ENCODE results near the gene MCRS1. TPM values are rescaled to one million over a fixed set of nuclear protein-coding genes. Genes with fewer than 3 reads are reported as not detected.

MCRS1 gene
- total RNA-seq, 1 experiment from 2014 or later, result 88.6 TPM

- ChIA-PET CTCF (no interaction called here), POLR2A (no interaction called here)
- DNase-seq (ENCODE audit: low read depth, low spot score) (no peak), ATAC-seq (no peak)
- Histone ChIP-seq H3K27ac (ENCODE audit: low read length) (no peak overlapping the region), H3K4me1 (ENCODE audit: control insufficient read depth, insufficient read depth, low read length) (no peaks in the 10 kb centered on the region), H3K4me3 (ENCODE audit: low read depth in 2 of 2, low read length in 2 of 2) (no peak overlapping the region), H3K36me3 (ENCODE audit: control insufficient read depth, insufficient read depth, low read length) (no peaks in the 10 kb centered on the region; the same call in 1 of the 2 replicates), H3K27me3 (ENCODE audit: control insufficient read depth, insufficient read depth, low read length) (no peaks in the 10 kb centered on the region), H3K9me3 (ENCODE audit: control insufficient read depth, insufficient read depth, low read depth, low read length) (no peaks in the 10 kb centered on the region)
- no TSS peak for BruUV-seq (replicated peaks)
- intact Hi-C loops (cut with micrococcal nuclease; ENCODE audit: unreplicated experiment), result no loop called here
- in situ Hi-C loops (cut with HindIII; ENCODE audit: low pct_unique_long_range_greater_than_20kb, low sequenced_read_pairs), result no loop called here
- no peak for TF ChIP-seq TCF7L2 (IDR thresholded peaks at IDR 0.05; ENCODE audit: low read depth, low read length)
- TF ChIP-seq SIN3A (IDR thresholded peaks at IDR 0.05; ENCODE audit: borderline replicate concordance, insufficient read depth, low read depth, low read length), result no peak
- no peak for TF ChIP-seq CTCF (IDR thresholded peaks at IDR 0.05)
- no peak for TF ChIP-seq REST (IDR thresholded peaks at IDR 0.05; ENCODE audit: insufficient read depth in 1 of 2, low read depth in 2 of 2, low read length in 1 of 2)
- no peak for TF ChIP-seq POLR2AphosphoS5 (IDR thresholded peaks at IDR 0.05; ENCODE audit: low read depth, low read length)
Observed at GRCh38 chr12:49577589-49578315, 9.8 kb upstream of the MCRS1 start.

GRCh38 chr12:49568442-49569162 is 660 bp upstream of the MCRS1 start:
- no TSS peak for BruUV-seq (replicated peaks)
- in situ Hi-C loops (cut with HindIII; ENCODE audit: low pct_unique_long_range_greater_than_20kb, low sequenced_read_pairs), result no loop called here

More at GRCh38 chr12:49568442-49569162, 660 bp upstream of the MCRS1 start:
- POLR2A ChIA-PET, result interaction anchor here (0.6 kb wide), 1 partner anchor 31 kb away, joined by 6 read pairs; no protein-coding TSS in a partner anchor
- CTCF ChIA-PET, result interaction anchor here (0.6 kb wide), 1 partner anchor 13 kb away, joined by 6 read pairs; no protein-coding TSS in a partner anchor
- Histone ChIP-seq H3K9me3 (ENCODE audit: control insufficient read depth, insufficient read depth, low read depth, low read length) (no peaks in the 10 kb centered on the region), H3K4me3 (ENCODE audit: low read depth in 2 of 2, low read length in 2 of 2) (peak overlapping the region; percentile 64 to 85), H3K27me3 (ENCODE audit: control insufficient read depth, insufficient read depth, low read length) (no peaks in the 10 kb centered on the region), H3K27ac (ENCODE audit: low read length) (peak overlapping the region; percentile 96), H3K4me1 (ENCODE audit: control insufficient read depth, insufficient read depth, low read length) (peaks cover 12% of the 10 kb centered on the region), H3K36me3 (ENCODE audit: control insufficient read depth, insufficient read depth, low read length) (peaks cover 3% of the 10 kb centered on the region; the same call in 1 of the 2 replicates)
- ATAC-seq, result peak; percentile 58
- DNase-seq (ENCODE audit: low read depth, low spot score), result no peak
- intact Hi-C loops (cut with micrococcal nuclease; ENCODE audit: unreplicated experiment), result no loop called here
- TF ChIP-seq POLR2AphosphoS5 (IDR thresholded peaks at IDR 0.05; ENCODE audit: low read depth, low read length), result no peak
- TF ChIP-seq TCF7L2 (IDR thresholded peaks at IDR 0.05; ENCODE audit: low read depth, low read length), result no peak
- no peak for TF ChIP-seq SIN3A (IDR thresholded peaks at IDR 0.05; ENCODE audit: borderline replicate concordance, insufficient read depth, low read depth, low read length)
- TF ChIP-seq CTCF (IDR thresholded peaks at IDR 0.05), result no peak
- no peak for TF ChIP-seq REST (IDR thresholded peaks at IDR 0.05; ENCODE audit: insufficient read depth in 1 of 2, low read depth in 2 of 2, low read length in 1 of 2)
